ENCODE results near the gene SPANXB1.
"Not testable (repeated sequence)": the region's sequence is repeated elsewhere in the genome, so short reads cannot be mapped to it uniquely, and the experiment has no call there.

Gene SPANXB1

GRCh38 chrX:140980271-140980670 is 22.1 kb upstream of the SPANXB1 start (continued):
- TF ChIP-seq, protein P1, sequence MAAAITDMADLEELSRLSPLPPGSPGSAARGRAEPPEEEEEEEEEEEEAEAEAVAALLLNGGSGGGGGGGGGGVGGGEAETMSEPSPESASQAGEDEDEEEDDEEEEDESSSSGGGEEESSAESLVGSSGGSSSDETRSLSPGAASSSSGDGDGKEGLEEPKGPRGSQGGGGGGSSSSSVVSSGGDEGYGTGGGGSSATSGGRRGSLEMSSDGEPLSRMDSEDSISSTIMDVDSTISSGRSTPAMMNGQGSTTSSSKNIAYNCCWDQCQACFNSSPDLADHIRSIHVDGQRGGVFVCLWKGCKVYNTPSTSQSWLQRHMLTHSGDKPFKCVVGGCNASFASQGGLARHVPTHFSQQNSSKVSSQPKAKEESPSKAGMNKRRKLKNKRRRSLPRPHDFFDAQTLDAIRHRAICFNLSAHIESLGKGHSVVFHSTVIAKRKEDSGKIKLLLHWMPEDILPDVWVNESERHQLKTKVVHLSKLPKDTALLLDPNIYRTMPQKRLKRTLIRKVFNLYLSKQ (tag by site-specific recombination; IDR thresholded peaks at IDR 0.05; ENCODE audit: borderline replicate concordance): no peak
- TF ChIP-seq ZNF423 (tag by site-specific recombination; IDR thresholded peaks at IDR 0.05) (no peak), ZNF114 (tag by site-specific recombination; IDR thresholded peaks at IDR 0.05) (no peak), ZNF248 (tag by site-specific recombination; IDR thresholded peaks at IDR 0.05) (no peak), TSHZ1 (tag by site-specific recombination; IDR thresholded peaks at IDR 0.05; ENCODE audit: borderline replicate concordance) (no peak), REPIN1 (tag by site-specific recombination; IDR thresholded peaks at IDR 0.05; ENCODE audit: low read depth) (no peak), ZSCAN30 (tag by site-specific recombination; IDR thresholded peaks at IDR 0.05) (no peak), ZBTB48 (tag by site-specific recombination; IDR thresholded peaks at IDR 0.05) (no peak), ZNF596 (tag by site-specific recombination; IDR thresholded peaks at IDR 0.05) (no peak), ZNF664 (tag by site-specific recombination; IDR thresholded peaks at IDR 0.05) (no peak), ZNF175 (tag by site-specific recombination; IDR thresholded peaks at IDR 0.05) (no peak), HOXD13 (CRISPR knock-in tag; IDR thresholded peaks at IDR 0.05; ENCODE audit: borderline replicate concordance) (no peak), CTCF (tag by site-specific recombination; IDR thresholded peaks at IDR 0.05) (no peak), ZFP69B (tag by site-specific recombination; IDR thresholded peaks at IDR 0.05) (no peak)
- TF ChIP-seq, protein P2, sequence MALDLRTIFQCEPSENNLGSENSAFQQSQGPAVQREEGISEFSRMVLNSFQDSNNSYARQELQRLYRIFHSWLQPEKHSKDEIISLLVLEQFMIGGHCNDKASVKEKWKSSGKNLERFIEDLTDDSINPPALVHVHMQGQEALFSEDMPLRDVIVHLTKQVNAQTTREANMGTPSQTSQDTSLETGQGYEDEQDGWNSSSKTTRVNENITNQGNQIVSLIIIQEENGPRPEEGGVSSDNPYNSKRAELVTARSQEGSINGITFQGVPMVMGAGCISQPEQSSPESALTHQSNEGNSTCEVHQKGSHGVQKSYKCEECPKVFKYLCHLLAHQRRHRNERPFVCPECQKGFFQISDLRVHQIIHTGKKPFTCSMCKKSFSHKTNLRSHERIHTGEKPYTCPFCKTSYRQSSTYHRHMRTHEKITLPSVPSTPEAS (tag by site-specific recombination; IDR thresholded peaks at IDR 0.05): no peak

GRCh38 chrX:140983730-140984129 is 18.7 kb upstream of the SPANXB1 start:
- TF ChIP-seq ZNF112 (tag by site-specific recombination; IDR thresholded peaks at IDR 0.05): no peak
- no peak for TF ChIP-seq ZNF341 (tag by site-specific recombination; IDR thresholded peaks at IDR 0.05; ENCODE audit: low read depth)
- TF ChIP-seq ZNF146 (tag by site-specific recombination; IDR thresholded peaks at IDR 0.05): no peak
- no peak for TF ChIP-seq ZNF610 (tag by site-specific recombination; IDR thresholded peaks at IDR 0.05; ENCODE audit: borderline replicate concordance)
- TF ChIP-seq ZNF704 (tag by site-specific recombination; IDR thresholded peaks at IDR 0.05): no peak
- TF ChIP-seq OVOL3 (tag by site-specific recombination; IDR thresholded peaks at IDR 0.05): no peak
- no peak for TF ChIP-seq BCL11A (tag by site-specific recombination; IDR thresholded peaks at IDR 0.05; ENCODE audit: low read depth)
- TF ChIP-seq, protein P3, sequence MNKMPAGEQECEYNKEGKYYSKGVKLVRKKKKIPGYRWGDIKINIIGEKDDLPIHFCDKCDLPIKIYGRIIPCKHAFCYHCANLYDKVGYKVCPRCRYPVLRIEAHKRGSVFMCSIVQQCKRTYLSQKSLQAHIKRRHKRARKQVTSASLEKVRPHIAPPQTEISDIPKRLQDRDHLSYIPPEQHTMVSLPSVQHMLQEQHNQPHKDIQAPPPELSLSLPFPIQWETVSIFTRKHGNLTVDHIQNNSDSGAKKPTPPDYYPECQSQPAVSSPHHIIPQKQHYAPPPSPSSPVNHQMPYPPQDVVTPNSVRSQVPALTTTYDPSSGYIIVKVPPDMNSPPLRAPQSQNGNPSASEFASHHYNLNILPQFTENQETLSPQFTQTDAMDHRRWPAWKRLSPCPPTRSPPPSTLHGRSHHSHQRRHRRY (tag by site-specific recombination; IDR thresholded peaks at IDR 0.05): no peak
- no peak for TF ChIP-seq ZNF791 (tag by site-specific recombination; IDR thresholded peaks at IDR 0.05)
- no peak for TF ChIP-seq ZNF140 (tag by site-specific recombination; IDR thresholded peaks at IDR 0.05)
- TF ChIP-seq ZNF311 (tag by site-specific recombination; IDR thresholded peaks at IDR 0.05; ENCODE audit: borderline replicate concordance): no peak
- Histone ChIP-seq H3K4me3 (ENCODE audit: low read depth, low read length) (no peak overlapping the region), H3K36me3 (ENCODE audit: control insufficient read depth in 2 of 2, insufficient read depth in 1 of 2, low read length in 2 of 2) (no peaks in the 10 kb centered on the region), H3K27ac (ENCODE audit: extremely low read depth, low read depth, low read length) (no peak overlapping the region), H3K9me3 (ENCODE audit: control insufficient read depth, insufficient read depth, low read depth, low read length) (no peaks in the 10 kb centered on the region), H3K4me1 (ENCODE audit: control insufficient read depth, insufficient read depth, low read length) (no peaks in the 10 kb centered on the region)
- ChIA-PET POLR2A (no interaction called here), CTCF (interaction anchor here (0.7 kb wide), 1 partner anchor 350 kb away, joined by 4 read pairs; no protein-coding TSS in a partner anchor)

DNA sequence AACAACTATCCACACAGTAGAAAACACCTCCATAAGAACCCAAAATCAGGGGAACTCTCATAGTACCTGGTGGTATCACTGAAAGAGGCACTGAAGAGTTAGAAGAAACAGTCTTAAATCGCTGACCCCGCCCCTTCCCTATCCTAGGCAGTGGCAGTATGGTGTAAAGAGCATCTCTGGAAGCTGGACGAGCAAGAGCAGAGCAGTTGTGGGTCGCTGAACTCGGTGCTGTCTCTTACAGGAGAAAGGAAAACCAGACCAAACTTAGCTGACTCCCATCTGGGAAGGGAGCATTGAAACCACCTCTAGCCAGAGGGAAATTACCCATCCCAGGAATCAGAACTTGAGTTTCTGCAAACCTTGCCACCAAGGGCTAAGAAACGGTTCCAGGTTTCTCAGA is 2.8 kb downstream of the SPANXB1 start:
- CTCF ChIA-PET; H3K9me3 ChIP-seq (ENCODE audit: control insufficient read depth, insufficient read depth, low read depth, low read length); H3K27ac ChIP-seq (ENCODE audit: extremely low read depth, low read depth, low read length); POLR2A ChIA-PET; H3K4me3 ChIP-seq (ENCODE audit: low read depth, low read length); H3K36me3 ChIP-seq (ENCODE audit: control insufficient read depth in 2 of 2, insufficient read depth in 1 of 2, low read length in 2 of 2); H3K4me1 ChIP-seq (ENCODE audit: control insufficient read depth, insufficient read depth, low read length): not testable (repeated sequence)
